HG03135 (cell line): ENCODE data around the gene BAAT.

ENCODE experiments used
- ATAC-seq: cut with Tn5 transposase; IDR thresholded peaks from one replicate; pipeline ENCODE4 v1.9.1; 2021; ENCODE audit warnings: mild to moderate bottlenecking, moderate library complexity; ENCODE audit not compliant: unreplicated experiment

The BAAT gene

GRCh38 chr9:101324245-101324804 lies 60.5 kb downstream of the BAAT start:
- no peak for ATAC-seq

DNA sequence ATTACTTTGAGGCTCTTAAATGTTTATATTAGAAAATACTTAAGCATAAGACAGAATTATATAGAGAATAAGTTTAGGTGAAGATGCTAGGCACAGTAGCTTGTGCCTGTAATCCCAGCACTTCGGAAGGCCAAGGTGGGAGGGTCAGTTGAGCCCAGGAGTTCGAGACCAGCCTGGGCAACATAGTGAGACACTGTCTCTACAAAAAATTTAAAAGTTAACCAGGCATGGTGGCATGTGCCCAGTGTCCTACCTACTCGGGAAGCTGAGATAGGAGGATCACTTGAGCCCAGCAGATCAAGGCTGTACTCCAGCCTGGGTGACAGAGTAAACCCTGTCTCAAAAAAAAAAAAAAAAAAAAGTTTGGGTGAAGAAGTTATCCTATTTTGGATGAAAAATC lies 61.7 kb downstream of the BAAT start:
- ATAC-seq, result no peak

DNA sequence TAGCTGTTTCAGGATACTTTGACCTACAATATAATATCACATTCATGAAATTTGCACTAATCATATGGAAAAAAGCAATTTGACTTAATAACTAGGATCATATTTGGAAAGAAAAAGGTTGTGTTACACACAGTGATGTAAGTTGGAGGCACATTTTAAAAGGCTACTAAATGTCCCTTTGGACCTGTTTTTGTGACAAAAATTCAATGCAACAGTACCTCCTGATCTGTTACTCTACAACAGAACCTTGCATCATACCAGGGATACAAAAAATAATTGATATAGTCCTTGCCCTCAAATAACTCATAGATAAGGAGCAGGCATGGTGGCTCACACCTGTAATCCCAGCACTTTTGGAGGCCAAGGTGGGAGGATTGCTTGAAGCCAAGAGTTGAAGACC lies 67.1 kb downstream of the BAAT start:
- no peak for ATAC-seq

DNA sequence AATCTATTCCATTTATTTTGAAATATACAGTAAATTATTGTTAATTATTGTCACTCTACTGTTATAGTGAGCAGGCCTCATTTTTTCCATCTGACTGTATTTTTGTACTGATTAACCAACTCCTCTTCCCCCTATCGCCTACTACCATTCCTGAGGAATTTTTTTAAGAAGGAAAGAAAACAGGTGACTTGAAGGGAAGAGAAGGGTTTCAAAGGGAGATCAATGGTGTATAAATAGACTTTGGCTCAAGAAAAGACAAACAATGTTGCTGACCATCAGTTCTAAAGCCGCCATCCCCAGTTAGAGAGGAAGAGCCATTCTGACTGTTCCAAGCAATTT lies 69.7 kb downstream of the BAAT start:
- ATAC-seq, result no peak

- ATAC-seq, result no peak
These were observed 72.1 kb downstream of the BAAT start for GRCh38 chr9:101312661-101313060.

GRCh38 chr9:101311758-101312420 lies 72.9 kb downstream of the BAAT start:
- ATAC-seq, result peak; percentile 91

DNA sequence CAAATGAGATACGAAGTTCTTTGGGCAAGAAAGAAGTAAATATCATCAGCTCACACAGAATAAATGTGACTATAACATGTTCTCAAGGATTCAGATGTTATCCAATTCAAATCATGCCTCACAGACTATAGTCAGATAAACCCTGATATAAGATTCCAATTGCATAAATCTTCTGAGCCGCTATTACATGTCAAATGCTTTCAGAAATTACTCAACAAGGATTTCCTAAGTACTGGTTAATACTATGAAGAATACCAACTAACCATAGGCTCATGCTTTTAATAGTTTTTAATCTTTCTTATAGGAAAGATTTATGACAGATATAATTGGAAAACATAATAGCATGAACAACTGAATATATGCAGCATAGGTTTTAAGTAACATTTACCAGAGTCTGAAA lies 73.6 kb downstream of the BAAT start:
- no peak for ATAC-seq
